ENCODE data around the gene CDKN2A.

GRCh38 chr9:21996858-21997257, 2.7 kb upstream of the CDKN2A start:
- TF ChIP-seq CTCF (IDR thresholded peaks at IDR 0.05) (no peak), POLR2A (IDR thresholded peaks at IDR 0.05) (no peak)
